Neuron (in vitro differentiated cells): ENCODE results near the gene TUFT1.

Experiments
- H2AFZ ChIP-seq: one replicate; pipeline ENCODE4 v1.6.1; 2013; ENCODE audit warnings: low read depth, mild to moderate bottlenecking, inconsistent platforms, low read length, moderate library complexity
- H3K27me3 ChIP-seq: one replicate; pipeline ENCODE4 v1.6.1; 2013; ENCODE audit warnings: low read length; ENCODE audit not compliant: insufficient read depth
- H3K36me3 ChIP-seq: one replicate; pipeline ENCODE4 v1.6.1; 2013; ENCODE audit warnings: low read length; ENCODE audit not compliant: insufficient read depth
- H3K4me1 ChIP-seq: one replicate; pipeline ENCODE4 v1.6.1; 2013; ENCODE audit warnings: low read length; ENCODE audit not compliant: insufficient read depth
- H3K4me3 ChIP-seq: 2 replicates; pipeline ENCODE4 v1.5.1; 2013; ENCODE audit warnings: mild to moderate bottlenecking, low read length, moderate library complexity
- H3K9me3 ChIP-seq: one replicate; pipeline ENCODE4 v1.6.1; 2013; ENCODE audit warnings: low read length

Gene TUFT1

DNA sequence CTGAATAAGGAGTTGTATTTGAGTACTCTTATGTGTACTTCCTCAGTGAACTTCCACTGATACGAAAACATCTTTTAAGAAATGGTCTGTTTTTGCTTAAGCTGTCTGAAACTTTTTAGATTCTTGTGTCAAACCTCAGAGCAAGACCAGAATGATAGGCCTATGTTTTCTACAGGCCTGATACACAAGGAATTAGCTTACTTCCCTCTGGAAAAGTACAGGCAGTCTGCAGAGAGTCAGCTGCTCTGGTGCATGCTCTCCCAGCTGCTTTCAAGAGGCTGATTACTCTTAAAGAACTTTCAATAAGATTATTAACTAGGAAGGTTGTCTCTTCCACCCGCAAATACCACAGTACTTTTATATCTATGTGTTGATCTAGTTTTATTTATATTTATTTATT lies 81.2 kb downstream of the TUFT1 start:
- no peak overlapping the region for H2AFZ ChIP-seq
- no peaks in the 10 kb centered on the region for H3K9me3 ChIP-seq
- H3K36me3 ChIP-seq: no peaks in the 10 kb centered on the region
- no peaks in the 10 kb centered on the region for H3K4me1 ChIP-seq
- H3K27me3 ChIP-seq: no peaks in the 10 kb centered on the region
- H3K4me3 ChIP-seq: no peak overlapping the region

DNA sequence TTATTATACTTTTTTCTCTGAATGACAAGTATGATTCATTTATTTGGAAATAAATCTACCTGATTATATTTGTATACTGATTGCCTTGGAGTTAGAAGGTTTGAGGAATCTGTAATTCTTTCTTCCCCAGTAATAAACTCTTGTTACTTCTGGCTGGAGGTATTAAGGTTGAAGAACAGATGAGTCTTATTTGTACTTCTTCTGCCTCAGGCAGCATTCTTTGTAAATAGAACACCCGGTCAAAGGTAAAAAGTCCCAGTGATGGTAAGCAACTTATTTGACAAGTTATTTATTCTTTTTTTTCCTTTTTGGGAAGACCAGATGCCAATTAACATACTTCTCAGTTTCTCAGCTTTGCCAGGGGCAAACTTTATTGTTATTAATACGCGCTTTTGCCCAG lies 84.7 kb downstream of the TUFT1 start:
- Histone ChIP-seq H3K27me3 (no peaks in the 10 kb centered on the region), H3K9me3 (peaks cover 3% of the 10 kb centered on the region), H3K36me3 (peaks cover 7% of the 10 kb centered on the region), H3K4me1 (no peaks in the 10 kb centered on the region), H2AFZ (no peak overlapping the region), H3K4me3 (no peak overlapping the region)

DNA sequence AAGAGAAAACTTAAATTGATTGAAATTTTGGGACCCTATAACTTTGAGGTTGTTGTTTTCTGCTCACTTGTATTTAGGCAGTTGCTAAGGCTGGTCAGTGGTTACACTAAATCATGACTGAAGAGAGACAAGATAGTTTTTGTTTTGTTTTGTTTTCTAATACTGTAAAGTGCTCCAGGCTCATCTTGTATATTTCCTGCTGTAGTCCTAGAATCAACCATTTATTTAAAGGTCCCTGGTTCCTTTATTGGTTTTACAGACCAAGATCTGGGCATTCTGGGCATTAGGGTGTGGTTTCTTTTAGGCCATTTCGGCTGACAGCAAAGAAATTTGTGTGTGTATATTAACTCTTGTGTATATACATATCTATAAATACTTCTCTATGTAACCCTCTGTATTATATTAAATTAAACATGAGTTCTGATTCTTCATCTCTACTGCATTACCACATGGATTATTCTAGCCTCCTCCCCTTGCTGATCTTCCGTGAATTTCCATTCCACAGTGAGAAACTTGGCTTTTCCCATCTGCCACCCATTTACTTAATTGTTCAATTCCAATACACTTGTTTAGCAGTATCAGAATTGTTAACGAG lies 86.7 kb downstream of the TUFT1 start:
- no peaks in the 10 kb centered on the region for H3K27me3 ChIP-seq
- H3K36me3 ChIP-seq: peaks cover 7% of the 10 kb centered on the region
- H3K9me3 ChIP-seq: peaks cover 3% of the 10 kb centered on the region
- no peak overlapping the region for H2AFZ ChIP-seq
- H3K4me3 ChIP-seq: no peak overlapping the region
- no peaks in the 10 kb centered on the region for H3K4me1 ChIP-seq

DNA sequence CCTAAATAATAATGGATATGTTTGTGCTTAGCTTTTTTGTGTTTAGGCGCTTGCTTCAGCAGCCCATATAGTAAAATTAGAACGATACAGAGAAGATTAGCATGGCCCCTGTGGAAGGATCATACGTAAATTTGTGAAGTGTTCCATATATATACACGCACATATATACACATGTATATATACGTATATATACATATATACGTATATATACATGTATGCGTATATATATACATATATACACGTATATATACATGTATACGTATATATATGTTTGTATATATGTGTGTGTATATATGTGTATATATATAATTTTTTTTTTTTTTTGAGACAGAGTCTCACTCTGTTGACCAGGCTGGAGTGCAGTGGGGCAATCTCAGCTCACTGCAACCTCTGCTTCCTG lies 89.2 kb downstream of the TUFT1 start:
- peaks cover 3% of the 10 kb centered on the region for H3K4me1 ChIP-seq
- no peak overlapping the region for H3K4me3 ChIP-seq
- H3K9me3 ChIP-seq: peaks cover 3% of the 10 kb centered on the region
- peaks cover 7% of the 10 kb centered on the region for H3K36me3 ChIP-seq
- no peaks in the 10 kb centered on the region for H3K27me3 ChIP-seq
- no peak overlapping the region for H2AFZ ChIP-seq
